AG10803 (cell line): ENCODE data around the gene CYP17A1.

Source experiments
- DNase-seq: peaks from one replicate; pipeline ENCODE4 v3.0.0; 2010; ENCODE audit warnings: low read depth
- H3K4me3 ChIP-seq: 2 replicates; pipeline ENCODE4 v1.5.1; 2011; ENCODE audit warnings: mild to moderate bottlenecking, low read length, control low read depth
- TF ChIP-seq, protein P1 (sequence below): conservative IDR thresholded peaks from 2 replicates; pipeline ENCODE4 v1.5.1; 2011; ENCODE audit warnings: mild to moderate bottlenecking, low read length, control low read depth, inconsistent platforms

Gene CYP17A1

DNA sequence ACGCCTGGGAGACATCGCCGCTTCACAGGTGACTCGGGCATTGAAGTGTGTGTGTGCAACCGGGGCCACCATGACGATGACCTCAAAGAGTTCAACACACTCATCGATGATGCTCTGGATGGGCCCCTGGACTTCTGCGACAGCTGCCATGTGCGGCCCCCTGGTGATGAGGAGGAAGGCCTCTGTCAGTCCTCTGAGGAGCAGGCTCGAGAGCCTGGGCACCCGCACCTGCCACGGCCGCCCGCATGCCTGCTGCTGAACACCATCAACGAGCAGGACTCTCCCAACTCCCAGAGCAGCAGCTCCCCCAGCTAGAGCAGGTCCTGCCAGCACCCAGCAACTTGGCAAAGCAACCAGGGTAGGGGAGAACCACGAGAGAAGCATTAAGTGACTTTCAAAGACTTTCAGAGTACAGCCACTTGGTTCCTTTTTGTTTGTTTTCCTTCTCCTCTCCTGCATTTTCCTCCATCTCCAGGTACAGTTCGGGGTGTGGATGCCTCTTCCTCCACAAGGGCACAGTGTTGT is 24.1 kb downstream of the CYP17A1 start:
- no peak for DNase-seq
- no peak overlapping the region for H3K4me3 ChIP-seq
- TF ChIP-seq, protein P1, sequence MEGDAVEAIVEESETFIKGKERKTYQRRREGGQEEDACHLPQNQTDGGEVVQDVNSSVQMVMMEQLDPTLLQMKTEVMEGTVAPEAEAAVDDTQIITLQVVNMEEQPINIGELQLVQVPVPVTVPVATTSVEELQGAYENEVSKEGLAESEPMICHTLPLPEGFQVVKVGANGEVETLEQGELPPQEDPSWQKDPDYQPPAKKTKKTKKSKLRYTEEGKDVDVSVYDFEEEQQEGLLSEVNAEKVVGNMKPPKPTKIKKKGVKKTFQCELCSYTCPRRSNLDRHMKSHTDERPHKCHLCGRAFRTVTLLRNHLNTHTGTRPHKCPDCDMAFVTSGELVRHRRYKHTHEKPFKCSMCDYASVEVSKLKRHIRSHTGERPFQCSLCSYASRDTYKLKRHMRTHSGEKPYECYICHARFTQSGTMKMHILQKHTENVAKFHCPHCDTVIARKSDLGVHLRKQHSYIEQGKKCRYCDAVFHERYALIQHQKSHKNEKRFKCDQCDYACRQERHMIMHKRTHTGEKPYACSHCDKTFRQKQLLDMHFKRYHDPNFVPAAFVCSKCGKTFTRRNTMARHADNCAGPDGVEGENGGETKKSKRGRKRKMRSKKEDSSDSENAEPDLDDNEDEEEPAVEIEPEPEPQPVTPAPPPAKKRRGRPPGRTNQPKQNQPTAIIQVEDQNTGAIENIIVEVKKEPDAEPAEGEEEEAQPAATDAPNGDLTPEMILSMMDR = no peak

DNA sequence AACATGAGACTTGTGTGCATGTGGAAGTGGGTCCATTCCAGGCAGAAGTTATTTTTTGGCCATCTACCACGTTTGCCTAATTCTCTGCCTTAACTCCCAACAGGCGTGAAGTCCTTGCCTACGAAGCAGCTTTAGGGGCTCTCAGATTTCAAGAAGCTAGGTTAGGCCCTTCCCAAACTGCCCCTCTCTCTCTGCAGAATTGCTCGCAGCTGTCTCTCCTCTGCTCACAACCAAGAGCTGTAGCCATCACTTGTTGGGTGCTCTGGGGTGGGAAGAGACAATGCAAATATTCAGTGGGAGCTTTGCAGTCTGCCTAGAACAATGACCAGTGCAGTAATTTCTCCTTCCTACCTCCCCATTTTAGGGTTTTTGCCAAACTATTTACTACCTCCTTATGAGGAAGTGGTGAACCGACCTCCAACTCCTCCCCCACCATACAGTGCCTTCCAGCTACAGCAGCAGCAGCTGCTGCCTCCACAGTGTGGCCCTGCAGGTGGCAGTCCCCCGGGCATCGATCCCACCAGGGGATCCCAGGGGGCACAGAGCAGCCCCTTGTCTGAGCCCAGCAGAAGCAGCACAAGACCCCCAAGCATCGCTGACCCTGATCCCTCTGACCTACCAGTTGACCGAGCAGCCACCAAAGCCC is 24.9 kb downstream of the CYP17A1 start:
- DNase-seq = peak; percentile 45
- no peak overlapping the region for H3K4me3 ChIP-seq
- TF ChIP-seq, protein P1 = no peak

- H3K4me3 ChIP-seq = no peak overlapping the region
- DNase-seq = no peak
- TF ChIP-seq, protein P1 = no peak
These were observed 25.9 kb downstream of the CYP17A1 start for GRCh38 chr10:102811346-102811745.

DNA sequence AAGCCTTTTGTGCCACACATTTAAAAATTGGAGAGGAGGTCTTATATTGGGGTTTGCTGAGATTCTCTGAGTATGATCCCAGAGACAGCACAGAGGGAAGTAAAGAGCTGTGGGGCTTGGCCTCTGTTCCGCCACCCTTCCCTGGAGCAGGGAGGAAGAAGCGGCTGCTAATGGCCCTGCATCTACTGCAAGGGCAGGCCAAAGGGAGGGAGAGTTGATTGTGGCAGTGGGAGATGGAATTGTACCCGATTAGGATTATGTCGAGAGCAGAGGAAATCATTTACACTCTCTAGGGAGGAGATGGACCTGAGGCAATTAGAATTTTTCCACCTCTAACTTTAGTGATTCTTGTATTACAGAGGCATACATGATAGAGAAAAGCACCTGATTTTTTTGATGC is 28.8 kb downstream of the CYP17A1 start:
- no peak for DNase-seq
- TF ChIP-seq, protein P1 = no peak
- H3K4me3 ChIP-seq = no peak overlapping the region

GRCh38 chr10:102804382-102805055 is 32.7 kb downstream of the CYP17A1 start:
- no peak for DNase-seq
- TF ChIP-seq, protein P1 = no peak
- H3K4me3 ChIP-seq = no peak overlapping the region

- H3K4me3 ChIP-seq = no peak overlapping the region
- DNase-seq = peak; percentile 90
- TF ChIP-seq, protein P1 = no peak
These were observed 34.2 kb downstream of the CYP17A1 start for GRCh38 chr10:102802920-102803534.

DNA sequence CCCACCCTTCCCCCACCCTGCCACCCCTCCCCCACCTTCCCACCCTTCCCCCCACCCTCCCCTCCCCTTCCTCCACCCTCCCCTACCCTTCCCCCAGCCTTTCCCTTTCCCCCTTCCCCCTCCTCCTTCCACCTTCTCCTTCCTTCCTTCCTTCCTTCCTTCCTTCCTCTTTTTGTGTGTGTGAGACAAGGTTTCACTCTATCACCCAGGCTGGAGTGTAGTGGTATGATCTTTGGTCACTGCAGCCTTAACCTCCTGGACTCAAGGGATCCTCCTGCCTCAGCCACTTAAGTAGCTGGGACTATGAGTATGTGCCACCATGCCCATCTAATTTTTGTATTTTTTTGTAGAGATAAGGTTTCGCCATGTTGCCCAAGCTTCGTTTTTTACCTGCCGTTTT is 35.2 kb downstream of the CYP17A1 start:
- TF ChIP-seq, protein P1 = no peak
- no peak for DNase-seq
- no peak overlapping the region for H3K4me3 ChIP-seq
